Measurements from ENCODE around the gene DNAJC11. TPM values are rescaled to one million over a fixed set of nuclear protein-coding genes. Genes with fewer than 3 reads are reported as not detected.
"Not testable (repeated sequence)": the region's sequence is repeated elsewhere in the genome, so short reads cannot be mapped to it uniquely, and the experiment has no call there.

Gene DNAJC11
- total RNA-seq, 1 donor from 2014 or later, result 24.5 TPM

- DNase-seq (ENCODE audit: low spot score in 2 of 2), result peak; percentile 93 to 97
Measured at GRCh38 chr1:6602669-6603237, 98.9 kb downstream of the DNAJC11 start, which contains the start of gene KLHL21. Gene KLHL21, minus strand, starts transcription at chr1:6602869. Its CDS starts 52 bp downstream, at chr1:6602817.

GRCh38 chr1:6601923-6602668 is 99.5 kb downstream of the DNAJC11 start:
- no peak for FAIRE-seq
- DNase-seq (ENCODE audit: low spot score in 2 of 2), result peak in 1 of 2 donors; percentile 62

More at GRCh38 chr1:6602669-6603237, 98.9 kb downstream of the DNAJC11 start, which contains the start of gene KLHL21:
- no peak for FAIRE-seq

GRCh38 chr1:6601049-6601922 is 100.3 kb downstream of the DNAJC11 start:
- FAIRE-seq (no peak), DNase-seq (ENCODE audit: low spot score in 2 of 2) (peak; percentile 76 to 82)

GRCh38 chr1:6600410-6601048 is 101.1 kb downstream of the DNAJC11 start:
- FAIRE-seq (no peak), DNase-seq (ENCODE audit: low spot score in 2 of 2) (no peak)

- not testable (repeated sequence) for DNase-seq (ENCODE audit: low spot score in 2 of 2); FAIRE-seq
Measured at GRCh38 chr1:6599991-6600390, 101.6 kb downstream of the DNAJC11 start.

GRCh38 chr1:6599141-6599975 is 102.3 kb downstream of the DNAJC11 start:
- DNase-seq (ENCODE audit: low spot score in 2 of 2) (no peak), FAIRE-seq (no peak)

GRCh38 chr1:6597777-6598131 is 103.9 kb downstream of the DNAJC11 start:
- no peak for DNase-seq (ENCODE audit: low spot score in 2 of 2)
- no peak for FAIRE-seq

GRCh38 chr1:6596886-6597776 is 104.5 kb downstream of the DNAJC11 start:
- no peak for FAIRE-seq
- DNase-seq (ENCODE audit: low spot score in 2 of 2), result no peak

- DNase-seq (ENCODE audit: low spot score in 2 of 2), result no peak
- FAIRE-seq, result no peak
Measured at GRCh38 chr1:6596351-6596750, 105.3 kb downstream of the DNAJC11 start.

GRCh38 chr1:6594977-6595740 is 106.5 kb downstream of the DNAJC11 start:
- no peak for FAIRE-seq
- DNase-seq (ENCODE audit: low spot score in 2 of 2), result no peak

- FAIRE-seq (no peak), DNase-seq (ENCODE audit: low spot score in 2 of 2) (no peak)
Measured at GRCh38 chr1:6593810-6594209, 107.8 kb downstream of the DNAJC11 start.

GRCh38 chr1:6592865-6593593 is 108.6 kb downstream of the DNAJC11 start:
- FAIRE-seq (no peak), DNase-seq (ENCODE audit: low spot score in 2 of 2) (no peak)

- DNase-seq (ENCODE audit: low spot score in 2 of 2) (no peak), FAIRE-seq (no peak)
Measured at GRCh38 chr1:6592441-6592840, 109.2 kb downstream of the DNAJC11 start.

GRCh38 chr1:6591644-6592043 is 110.0 kb downstream of the DNAJC11 start:
- FAIRE-seq, result no peak
- no peak for DNase-seq (ENCODE audit: low spot score in 2 of 2)

- no peak for FAIRE-seq
- DNase-seq (ENCODE audit: low spot score in 2 of 2), result no peak
Measured at GRCh38 chr1:6591222-6591621, 110.4 kb downstream of the DNAJC11 start.

GRCh38 chr1:6590046-6590445 is 111.6 kb downstream of the DNAJC11 start:
- FAIRE-seq (no peak), DNase-seq (ENCODE audit: low spot score in 2 of 2) (no peak)

- DNase-seq (ENCODE audit: low spot score in 2 of 2) (no peak), FAIRE-seq (no peak)
Measured at GRCh38 chr1:6588893-6589520, 112.6 kb downstream of the DNAJC11 start.

Measured in frontal cortex (tissue), 4 donors.